KMS-11 (cell line): Measurements from ENCODE around the gene POLR2C.

Experiments used
- H2AFZ ChIP-seq: fragments of 200-600 bp; sonication (generic); 2 replicates; pipeline ENCODE4 v1.6.1; 2016; ENCODE audit warnings: antibody characterized with exemption, mixed run types, low read depth
- H3K27ac ChIP-seq: fragments of 200-600 bp; sonication (generic); 2 replicates; pipeline ENCODE4 v1.6.1; 2016; ENCODE audit warnings: mild to moderate bottlenecking, mixed run types
- H3K27me3 ChIP-seq: fragments of 200-600 bp; sonication (generic); 2 replicates; pipeline ENCODE4 v1.6.1; 2017; ENCODE audit warnings: mild to moderate bottlenecking, low read depth, mixed run types, moderate library complexity; ENCODE audit not compliant: insufficient read depth
- H3K36me3 ChIP-seq: fragments of 200-600 bp; sonication (generic); 2 replicates; pipeline ENCODE4 v1.6.1; 2017; ENCODE audit warnings: mild to moderate bottlenecking, mixed run types; ENCODE audit not compliant: insufficient read depth
- H3K4me1 ChIP-seq: fragments of 200-600 bp; sonication (generic); 2 replicates; pipeline ENCODE4 v1.6.1; 2016; ENCODE audit warnings: mild to moderate bottlenecking, low read depth, mixed run types; ENCODE audit not compliant: poor library complexity, severe bottlenecking
- H3K4me2 ChIP-seq: fragments of 200-600 bp; sonication (generic); 2 replicates; pipeline ENCODE4 v1.7.0; 2016; ENCODE audit warnings: mild to moderate bottlenecking, mixed run types
- H3K4me3 ChIP-seq: fragments of 200-600 bp; sonication (generic); IDR thresholded peaks from 2 replicates; pipeline ENCODE4 v1.6.1; 2017; ENCODE audit warnings: low read depth, low read length, mixed read lengths; ENCODE audit not compliant: insufficient read depth
- H3K79me2 ChIP-seq: fragments of 200-600 bp; sonication (generic); 2 replicates; pipeline ENCODE4 v1.6.1; 2016; ENCODE audit warnings: low read depth, mixed run types; ENCODE audit not compliant: insufficient read depth
- H3K9ac ChIP-seq: fragments of 200-600 bp; sonication (generic); 2 replicates; pipeline ENCODE4 v1.6.1; 2016; ENCODE audit warnings: mild to moderate bottlenecking, mixed run types
- H4K20me1 ChIP-seq: fragments of 200-600 bp; sonication (generic); 2 replicates; pipeline ENCODE4 v1.6.1; 2016; ENCODE audit warnings: mild to moderate bottlenecking, mixed run types; ENCODE audit not compliant: insufficient read depth
- CTCF ChIP-seq: fragments of 200-600 bp; sonication (generic); conservative IDR thresholded peaks from 2 replicates; pipeline ENCODE4 v1.6.1; 2017; ENCODE audit warnings: low read depth, mild to moderate bottlenecking, antibody characterized with exemption, low read length, moderate library complexity, mixed read lengths

POLR2C gene

GRCh38 chr16:57452021-57452420 is 10.5 kb upstream of the POLR2C start:
- Histone ChIP-seq H3K4me3 (no peak overlapping the region), H3K27ac (no peak overlapping the region), H3K36me3 (no peaks in the 10 kb centered on the region), H2AFZ (no peak overlapping the region), H3K27me3 (no peaks in the 10 kb centered on the region), H3K4me2 (no peak overlapping the region), H4K20me1 (no peaks in the 10 kb centered on the region), H3K79me2 (peaks cover 14% of the 10 kb centered on the region), H3K4me1 (peaks cover 13% of the 10 kb centered on the region), H3K9ac (no peak overlapping the region)
- no peak for TF ChIP-seq CTCF

- H3K4me2 ChIP-seq: peak overlapping the region; percentile 61
- no peaks in the 10 kb centered on the region for H3K27me3 ChIP-seq
- H3K36me3 ChIP-seq: no peaks in the 10 kb centered on the region
- H4K20me1 ChIP-seq: no peaks in the 10 kb centered on the region
- TF ChIP-seq CTCF: no peak
- no peak overlapping the region for H3K4me3 ChIP-seq
- H3K4me1 ChIP-seq: peaks cover 6% of the 10 kb centered on the region
- 0 out of 2 replicates have a peak overlapping the region, but pooled peaks have one; percentile 14 for H2AFZ ChIP-seq
- H3K27ac ChIP-seq: no peak overlapping the region
- peak overlapping the region; percentile 61; the same call in 1 of the 2 replicates for H3K9ac ChIP-seq
- H3K79me2 ChIP-seq: peaks cover 9% of the 10 kb centered on the region; the same call in 1 of the 2 replicates
Measured at GRCh38 chr16:57462978-57463362, 491 bp downstream of the POLR2C start.

- H3K9ac ChIP-seq: no peak overlapping the region
Measured at GRCh38 chr16:57464523-57464922, 2.0 kb downstream of the POLR2C start.

GRCh38 chr16:57468346-57468745 is 5.9 kb downstream of the POLR2C start:
- no peak for TF ChIP-seq CTCF
- no peak overlapping the region for H3K4me3 ChIP-seq
- no peak overlapping the region for H3K4me2 ChIP-seq
- peaks cover 6% of the 10 kb centered on the region for H3K4me1 ChIP-seq
- H3K27me3 ChIP-seq: no peaks in the 10 kb centered on the region
- peaks cover 3% of the 10 kb centered on the region; the same call in 1 of the 2 replicates for H3K79me2 ChIP-seq
- no peak overlapping the region for H3K9ac ChIP-seq
- no peak overlapping the region for H3K27ac ChIP-seq
- H2AFZ ChIP-seq: no peak overlapping the region
- H3K36me3 ChIP-seq: no peaks in the 10 kb centered on the region; the same call in 1 of the 2 replicates
- H4K20me1 ChIP-seq: no peaks in the 10 kb centered on the region

More at GRCh38 chr16:57464523-57464922, 2.0 kb downstream of the POLR2C start:
- Histone ChIP-seq H2AFZ (no peak overlapping the region), H3K27ac (no peak overlapping the region), H3K4me1 (peaks cover 6% of the 10 kb centered on the region), H3K36me3 (no peaks in the 10 kb centered on the region; the same call in 1 of the 2 replicates), H3K79me2 (peaks cover 9% of the 10 kb centered on the region; the same call in 1 of the 2 replicates), H3K4me2 (no peak overlapping the region), H3K27me3 (no peaks in the 10 kb centered on the region), H4K20me1 (no peaks in the 10 kb centered on the region), H3K4me3 (no peak overlapping the region)
- TF ChIP-seq CTCF: no peak
